HG03442 (cell line): ENCODE measurements around the gene ABCB1.

Experiments
- ATAC-seq: cut with Tn5 transposase; IDR thresholded peaks from one replicate; pipeline ENCODE4 v1.9.1; 2021; ENCODE audit warnings: mild to moderate bottlenecking, moderate library complexity; ENCODE audit not compliant: unreplicated experiment

The ABCB1 gene

DNA sequence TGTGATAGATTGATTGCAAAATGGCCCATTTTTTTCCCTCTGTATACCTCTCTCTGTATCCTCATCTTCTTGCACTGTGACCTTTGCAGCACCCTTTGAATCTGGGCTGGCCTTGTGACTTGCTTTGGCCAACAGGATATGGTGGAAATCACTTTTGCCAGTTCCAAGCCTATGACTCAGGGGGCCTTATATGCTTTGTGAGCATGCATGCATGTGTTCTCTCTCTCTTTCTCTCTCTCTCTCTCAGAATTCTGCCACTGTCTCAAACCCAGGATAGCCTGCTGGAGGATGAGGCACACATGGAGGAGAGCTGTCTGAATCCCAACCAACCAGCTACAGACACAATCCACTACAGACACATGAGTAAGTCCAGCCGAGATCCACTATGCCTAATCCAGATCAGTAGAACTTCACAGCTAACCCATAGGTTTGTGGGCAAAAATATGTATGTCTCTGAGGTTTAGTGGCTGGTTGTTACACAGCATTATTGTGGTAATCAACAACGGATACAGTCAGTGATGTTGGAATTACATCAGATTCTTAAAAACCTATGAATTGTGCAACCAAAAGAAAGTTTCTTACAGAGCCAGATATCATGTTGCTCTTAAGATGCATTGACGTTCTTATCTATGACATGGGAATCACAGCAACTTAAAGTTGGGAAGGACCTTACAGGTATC, 83.4 kb downstream of the ABCB1 start:
- no peak for ATAC-seq

DNA sequence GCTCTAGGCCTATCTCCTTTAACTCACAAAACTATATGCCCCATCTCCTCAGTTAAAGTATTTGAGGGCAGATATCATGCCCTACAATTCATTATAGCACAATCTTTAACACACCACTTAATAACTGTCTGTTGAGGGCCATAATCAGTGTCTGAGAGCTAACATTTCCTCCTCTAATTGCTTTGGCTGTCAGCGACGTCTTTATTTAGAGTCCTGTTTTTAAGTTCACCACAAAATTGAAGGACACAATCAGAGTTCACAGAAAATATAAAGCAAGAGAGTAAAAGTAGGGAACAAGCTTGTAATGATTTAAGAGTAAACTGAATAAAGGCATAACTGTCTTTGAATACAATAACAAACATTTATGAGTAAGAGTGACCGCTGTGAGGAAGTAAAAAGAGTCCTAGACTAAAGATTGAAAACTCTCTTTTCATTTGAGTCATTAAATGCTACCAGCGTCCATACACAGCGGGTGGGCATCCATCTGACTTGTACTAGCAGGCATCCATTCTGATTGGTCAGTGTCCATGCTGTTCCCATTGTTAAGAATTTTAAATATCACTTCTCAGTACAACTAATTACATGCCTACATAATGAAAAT, 86.8 kb downstream of the ABCB1 start:
- no peak for ATAC-seq

DNA sequence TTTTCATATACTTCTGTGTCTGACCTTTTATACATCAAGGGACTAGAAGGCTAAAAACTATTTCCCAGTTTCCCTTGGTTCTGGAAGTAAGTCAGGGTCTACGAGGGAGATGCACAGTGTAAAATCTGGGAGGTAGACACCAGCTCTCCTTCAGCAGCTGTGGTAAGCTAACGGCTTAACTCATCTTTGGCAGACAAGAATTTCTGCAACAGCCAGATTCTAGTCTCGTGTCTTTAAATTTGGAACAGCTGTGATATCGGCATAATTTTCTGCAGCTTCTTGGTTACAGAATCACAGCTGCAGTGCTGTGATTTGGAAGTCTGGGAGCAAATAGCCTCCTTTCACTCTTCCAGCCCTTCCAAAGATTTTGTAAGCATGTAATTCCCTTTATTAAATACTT, 87.8 kb downstream of the ABCB1 start:
- no peak for ATAC-seq

DNA sequence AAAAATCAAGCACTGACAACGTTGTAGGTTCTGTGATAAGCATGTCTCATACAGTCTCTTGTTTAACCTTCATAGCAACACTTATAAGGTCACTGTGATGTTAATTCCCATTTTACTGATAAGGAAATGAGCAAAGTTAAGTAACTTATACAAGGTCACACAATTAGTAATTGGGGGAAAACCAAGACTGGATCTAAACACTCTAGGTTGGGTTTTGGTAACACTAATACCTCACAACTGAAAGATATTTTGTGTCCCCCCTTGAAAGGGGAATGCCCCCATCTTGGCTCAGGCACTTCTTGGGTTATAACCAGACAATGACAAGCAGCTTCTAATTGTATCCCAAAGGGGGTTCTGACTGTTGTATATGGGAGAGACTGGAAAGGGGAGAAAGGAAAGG, 89.2 kb downstream of the ABCB1 start:
- ATAC-seq, result no peak

DNA sequence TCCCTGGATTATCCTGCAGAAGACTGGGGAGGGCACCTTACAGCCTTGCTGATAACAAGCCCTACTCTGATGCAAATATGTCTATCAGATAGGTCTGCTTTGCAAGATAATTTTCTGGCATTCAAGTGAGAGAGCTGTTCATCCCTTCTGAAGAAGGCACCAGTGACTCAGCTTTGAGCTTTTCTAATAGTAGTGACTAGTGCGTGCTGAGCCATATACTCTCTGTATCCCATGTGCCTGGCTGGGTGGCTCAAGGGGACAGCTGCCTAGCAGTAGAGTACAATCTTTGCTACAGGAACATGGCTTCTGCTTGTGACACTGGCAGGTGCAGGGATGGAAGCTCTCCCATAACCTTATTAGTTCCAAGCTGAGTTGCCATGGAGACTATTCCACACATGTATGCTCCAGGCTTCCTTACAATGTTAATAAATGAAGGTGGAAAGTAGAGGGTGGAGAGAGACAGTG, 90.2 kb downstream of the ABCB1 start:
- ATAC-seq, result no peak

DNA sequence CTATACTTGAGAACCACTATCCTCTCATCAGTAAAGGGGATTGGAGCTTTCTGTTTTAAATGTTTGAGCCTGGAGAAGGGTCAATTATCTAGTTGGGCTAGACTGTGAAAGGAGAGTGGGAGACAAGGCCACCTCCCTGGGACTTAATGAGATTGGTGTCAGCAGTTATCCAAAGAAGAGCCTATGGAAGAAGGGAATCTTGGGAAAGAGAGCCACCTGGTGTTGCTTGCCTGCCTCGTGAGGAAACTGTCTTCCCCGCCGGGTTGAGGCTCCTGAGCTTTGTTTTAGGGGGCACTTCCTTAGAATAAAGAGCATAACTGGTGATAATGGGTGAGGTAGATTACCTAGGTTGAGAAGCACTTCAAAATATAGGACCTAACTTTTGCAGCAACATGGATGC, 93.2 kb downstream of the ABCB1 start:
- no peak for ATAC-seq

DNA sequence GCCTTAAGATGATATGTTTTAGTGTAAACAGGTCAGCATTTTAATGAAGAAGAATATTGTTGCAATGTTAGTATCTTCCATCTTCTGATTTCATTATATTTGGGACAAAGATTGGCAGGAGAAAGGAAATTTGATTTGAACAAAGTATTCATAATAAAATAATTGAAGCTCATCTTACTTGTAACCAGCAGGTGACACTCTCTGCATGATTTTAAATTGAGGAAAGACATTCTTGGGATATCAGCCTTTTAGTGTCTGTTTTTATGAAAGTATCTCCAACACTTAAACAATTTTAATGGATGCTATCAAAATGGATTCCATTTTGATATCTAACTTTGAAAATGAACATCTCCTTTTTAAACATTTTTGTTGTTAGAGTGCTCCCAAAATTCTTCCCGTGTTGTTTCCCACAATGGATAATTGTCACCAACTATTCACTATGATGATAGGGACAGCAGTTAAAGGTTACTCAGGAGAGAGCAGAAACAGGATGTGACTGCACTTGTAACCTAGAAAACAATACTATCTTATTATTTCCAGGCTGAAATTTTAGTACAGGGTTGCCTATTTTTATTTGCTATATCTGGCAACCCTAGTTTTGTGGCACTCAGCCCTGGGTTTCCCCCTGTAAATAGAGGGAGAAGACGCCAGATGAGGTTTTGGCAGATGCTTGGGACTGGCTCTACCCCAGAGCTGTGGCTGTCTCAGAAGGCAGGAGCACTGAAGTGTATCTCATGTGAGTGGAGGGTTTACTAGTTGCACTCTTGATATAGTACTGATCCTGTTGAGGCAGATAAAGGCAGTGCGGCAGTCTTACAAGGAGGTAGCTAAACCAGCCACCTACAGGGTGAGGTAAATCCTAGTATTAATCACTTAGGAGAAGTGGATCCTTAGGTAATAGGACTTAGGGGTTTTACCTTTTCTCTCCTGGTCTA, 94.2 kb downstream of the ABCB1 start:
- ATAC-seq, result no peak

DNA sequence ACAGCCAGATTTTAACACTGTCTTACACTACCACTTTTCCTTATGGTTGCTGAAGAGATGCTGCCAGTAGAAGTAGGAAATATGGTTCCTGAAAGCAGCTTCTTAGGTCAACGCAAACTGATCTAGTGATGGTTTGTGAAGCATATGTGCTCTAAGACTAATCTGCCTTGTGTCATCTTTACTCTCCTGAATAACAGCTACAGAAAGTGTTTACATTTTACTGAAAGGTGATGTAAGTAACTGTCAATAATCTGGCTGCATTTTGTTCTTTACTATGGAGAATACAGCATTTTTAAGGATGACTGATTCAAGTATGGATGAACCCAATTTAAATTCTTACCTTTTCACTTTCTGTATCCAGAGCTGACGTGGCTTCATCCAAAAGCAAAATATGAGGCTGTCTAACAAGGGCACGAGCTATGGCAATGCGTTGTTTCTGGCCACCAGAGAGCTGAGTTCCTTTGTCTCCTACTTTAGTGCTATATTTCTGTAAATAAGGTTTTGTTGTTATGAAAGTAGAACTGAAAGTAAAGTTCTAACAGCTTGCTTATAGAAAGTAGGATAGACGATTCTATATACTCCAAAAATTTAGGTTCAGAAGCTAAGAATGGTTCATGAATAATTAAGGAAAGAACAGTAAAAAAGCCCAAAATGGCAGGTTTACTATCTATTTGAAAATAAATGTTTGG, 95.0 kb downstream of the ABCB1 start:
- ATAC-seq, result no peak

DNA sequence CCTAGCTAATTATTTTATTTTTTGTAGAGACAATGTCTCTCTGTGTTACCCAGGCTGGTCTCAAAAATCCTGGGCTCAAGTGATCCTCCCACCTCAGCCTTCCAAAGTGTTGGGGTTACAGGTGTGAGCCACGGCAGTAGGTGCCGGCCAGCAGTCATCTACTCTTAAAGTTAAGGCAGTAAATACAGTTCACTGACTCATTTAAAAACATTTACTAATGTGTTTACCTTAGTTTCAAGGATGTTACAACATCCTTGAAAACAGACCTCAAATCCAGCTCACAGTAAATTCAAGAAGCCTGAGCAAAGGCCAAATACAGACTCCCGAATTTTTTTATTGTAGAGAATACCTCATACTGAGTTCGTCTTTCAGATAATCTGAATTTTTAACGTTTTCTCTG, 95.6 kb downstream of the ABCB1 start:
- ATAC-seq, result no peak

DNA sequence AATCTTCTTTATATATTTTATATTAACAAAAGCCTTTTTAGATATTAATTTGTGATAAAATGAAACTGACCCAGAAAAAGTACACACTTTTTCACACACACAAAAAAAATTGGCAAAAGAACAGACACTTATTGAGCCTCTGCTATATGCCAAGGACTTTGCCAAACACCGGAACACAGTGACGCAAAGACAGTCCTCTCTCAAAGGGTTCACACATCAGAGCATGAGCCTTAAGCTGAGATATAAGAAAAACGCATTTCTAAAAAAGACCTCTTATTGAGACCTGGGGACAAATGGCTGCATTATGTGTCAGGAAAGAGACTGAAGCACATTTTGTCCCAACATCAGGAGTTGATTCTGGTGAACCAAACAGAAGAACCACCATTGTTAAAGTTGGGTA, 101.2 kb downstream of the ABCB1 start:
- ATAC-seq, result no peak

DNA sequence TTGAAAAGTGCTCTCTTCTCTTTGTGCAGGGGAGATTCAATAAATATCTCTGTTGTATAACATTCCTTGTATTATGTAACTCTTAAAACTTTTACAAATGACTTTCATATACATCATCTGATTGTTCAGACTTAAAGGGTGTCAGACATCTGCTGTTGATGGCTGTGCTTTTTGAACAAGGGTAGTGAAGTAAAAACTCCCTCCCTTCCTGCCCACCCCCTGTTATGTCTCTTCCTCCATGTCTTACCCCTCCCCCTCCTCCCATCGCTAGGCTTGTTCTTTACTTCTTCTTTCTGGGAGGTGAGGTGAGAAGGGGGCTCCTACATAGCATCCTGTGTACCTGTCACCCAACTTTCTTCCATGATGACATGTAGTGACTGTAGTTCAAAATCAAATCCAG, 101.8 kb downstream of the ABCB1 start:
- ATAC-seq, result no peak

DNA sequence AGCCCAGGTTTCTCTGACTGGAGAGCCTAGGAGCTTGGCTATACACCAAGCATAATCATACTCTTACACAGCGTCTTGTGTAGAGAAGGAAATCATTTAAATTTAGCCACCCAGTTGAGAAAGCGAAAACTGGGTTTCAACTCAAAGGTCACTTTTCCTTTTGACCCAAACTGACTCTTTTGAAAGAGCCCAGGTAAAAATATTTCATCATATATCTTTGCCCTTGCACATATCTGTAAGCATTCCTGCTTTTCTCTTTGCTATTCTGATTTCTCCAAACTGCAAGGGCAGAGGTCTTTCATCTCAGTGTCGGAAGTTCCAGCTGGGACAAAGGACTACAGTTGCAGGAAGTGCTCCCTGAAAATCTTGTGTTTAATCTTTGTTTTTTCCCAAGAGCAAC, 103.2 kb downstream of the ABCB1 start:
- ATAC-seq, result no peak

DNA sequence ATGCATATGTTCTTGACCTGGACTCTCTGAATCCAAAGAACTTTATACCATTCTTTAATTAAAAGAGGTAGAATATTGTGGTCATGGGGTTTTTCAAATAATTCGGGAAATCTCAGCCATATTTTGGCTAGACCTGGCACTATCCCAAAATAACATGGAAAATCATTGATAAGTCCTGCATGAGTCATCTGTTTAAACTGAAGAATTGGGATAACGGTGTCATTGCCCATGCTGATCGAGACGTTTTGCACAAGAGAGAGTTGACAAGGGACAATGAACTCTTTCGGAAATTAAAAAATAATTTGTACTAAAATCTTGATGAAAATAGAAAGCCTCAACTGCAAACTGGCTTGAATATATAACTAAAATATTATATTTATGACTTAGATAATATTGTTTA, 105.3 kb downstream of the ABCB1 start:
- ATAC-seq, result no peak

DNA sequence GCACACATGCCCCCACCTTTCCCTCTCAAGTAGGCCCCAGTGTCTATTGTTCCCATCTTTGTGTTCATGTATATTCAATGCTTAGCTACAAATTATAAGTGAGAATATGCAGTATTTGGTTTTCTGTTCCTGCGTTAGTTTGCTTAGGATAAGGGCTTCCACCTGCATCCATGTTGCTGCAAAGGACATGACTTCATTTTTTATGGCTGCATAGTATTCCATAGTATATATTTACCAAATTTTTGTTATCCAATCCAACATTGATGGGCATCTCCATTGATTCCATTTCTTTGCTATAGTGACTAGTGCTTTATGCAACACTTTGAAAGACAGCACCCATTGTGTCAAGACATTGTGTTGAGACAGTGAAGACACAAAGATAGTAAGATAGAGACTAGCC, 106.2 kb downstream of the ABCB1 start:
- ATAC-seq, result no peak

DNA sequence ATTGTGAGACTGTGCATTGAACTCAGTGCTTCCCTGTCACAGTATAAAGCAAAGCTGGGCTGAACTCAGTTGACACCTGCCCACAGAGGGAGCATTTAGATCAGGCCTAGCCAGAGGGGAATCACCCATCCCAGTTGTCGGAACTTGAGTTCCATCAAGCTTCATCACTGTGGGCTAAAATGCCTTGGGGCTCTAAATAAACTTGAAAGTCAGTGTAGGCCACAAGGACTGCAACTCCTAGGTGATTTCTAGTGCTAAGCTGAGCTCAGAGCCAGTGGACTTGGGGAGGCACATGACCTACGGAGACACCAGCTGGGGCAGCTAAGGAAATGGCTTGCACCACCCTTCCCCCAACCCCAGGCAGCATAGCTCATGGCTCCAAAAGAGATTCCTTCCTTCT, 117.6 kb downstream of the ABCB1 start:
- no peak for ATAC-seq

DNA sequence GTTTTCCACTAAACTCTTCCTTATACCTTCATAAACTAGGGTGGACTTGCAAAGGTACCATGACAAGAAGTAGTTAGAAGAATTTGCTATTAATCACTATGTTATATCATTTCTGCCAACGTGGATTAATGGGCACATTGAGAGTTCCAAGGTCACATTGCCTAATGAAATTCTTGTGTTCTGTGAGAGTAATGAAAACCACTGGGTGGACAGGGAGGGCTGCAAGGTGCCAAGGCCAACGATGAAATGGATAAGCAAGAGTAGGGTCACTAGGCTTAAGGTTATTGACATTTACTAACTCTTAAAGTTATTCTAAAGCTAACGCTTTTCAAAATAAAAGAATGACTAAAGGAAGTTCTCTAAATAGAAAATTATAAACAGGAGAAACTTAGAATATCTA, 118.6 kb downstream of the ABCB1 start:
- no peak for ATAC-seq

DNA sequence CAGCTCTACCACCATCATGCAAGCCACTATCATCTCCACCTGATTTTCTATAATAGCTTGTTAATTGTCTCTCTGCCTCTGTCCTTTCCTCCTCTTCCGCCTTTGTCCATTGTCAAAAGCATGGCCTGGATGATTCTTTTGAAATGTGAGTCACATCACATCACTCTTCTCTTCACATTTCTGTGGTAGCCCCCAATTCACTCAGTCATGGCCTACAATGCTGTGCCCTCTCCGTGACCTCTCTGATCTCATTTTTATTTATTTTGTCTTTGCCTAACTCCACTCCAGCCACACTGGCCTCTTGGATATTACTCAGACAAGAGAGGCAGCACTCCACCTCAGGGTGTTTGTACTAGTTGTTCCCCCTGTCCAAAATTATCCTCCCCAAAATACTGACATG, 120.3 kb downstream of the ABCB1 start:
- ATAC-seq, result no peak

DNA sequence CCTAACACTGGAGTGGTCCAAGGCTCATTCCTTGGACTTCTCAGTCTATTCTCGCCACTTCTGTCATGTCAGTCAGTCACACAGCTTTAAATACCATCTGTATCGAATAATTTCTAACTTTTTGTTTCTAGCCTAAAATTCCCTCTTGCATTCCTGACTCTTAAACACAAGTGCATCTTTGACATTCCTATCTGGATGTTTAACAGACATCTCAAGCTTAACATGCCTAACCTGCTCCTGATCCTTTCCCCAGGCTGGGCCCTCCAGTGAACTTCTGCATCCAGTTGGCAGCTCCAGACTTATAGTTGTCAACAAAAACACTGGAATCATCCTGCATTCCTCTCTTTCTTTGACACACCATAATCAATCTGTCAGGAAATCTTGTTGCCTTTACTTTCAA, 120.7 kb downstream of the ABCB1 start:
- no peak for ATAC-seq

DNA sequence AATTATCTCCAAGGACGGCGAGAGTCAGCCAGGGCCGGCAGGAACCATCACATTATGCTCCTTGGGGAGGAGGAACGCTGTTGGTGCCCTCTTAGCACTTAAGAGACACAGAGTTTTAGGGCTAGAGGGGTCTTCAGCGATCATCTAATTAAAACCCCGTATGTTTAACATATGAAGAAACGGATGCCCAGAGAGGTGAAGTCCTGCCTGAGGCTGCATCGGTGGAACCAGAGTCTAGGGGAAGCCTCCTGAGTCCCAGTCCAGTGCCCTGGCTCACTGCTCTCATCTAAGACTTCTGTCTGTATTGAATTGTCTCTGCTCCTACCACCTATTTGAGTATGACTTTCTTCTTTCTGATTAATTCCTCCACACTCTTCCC, 124.5 kb downstream of the ABCB1 start:
- ATAC-seq, result no peak

DNA sequence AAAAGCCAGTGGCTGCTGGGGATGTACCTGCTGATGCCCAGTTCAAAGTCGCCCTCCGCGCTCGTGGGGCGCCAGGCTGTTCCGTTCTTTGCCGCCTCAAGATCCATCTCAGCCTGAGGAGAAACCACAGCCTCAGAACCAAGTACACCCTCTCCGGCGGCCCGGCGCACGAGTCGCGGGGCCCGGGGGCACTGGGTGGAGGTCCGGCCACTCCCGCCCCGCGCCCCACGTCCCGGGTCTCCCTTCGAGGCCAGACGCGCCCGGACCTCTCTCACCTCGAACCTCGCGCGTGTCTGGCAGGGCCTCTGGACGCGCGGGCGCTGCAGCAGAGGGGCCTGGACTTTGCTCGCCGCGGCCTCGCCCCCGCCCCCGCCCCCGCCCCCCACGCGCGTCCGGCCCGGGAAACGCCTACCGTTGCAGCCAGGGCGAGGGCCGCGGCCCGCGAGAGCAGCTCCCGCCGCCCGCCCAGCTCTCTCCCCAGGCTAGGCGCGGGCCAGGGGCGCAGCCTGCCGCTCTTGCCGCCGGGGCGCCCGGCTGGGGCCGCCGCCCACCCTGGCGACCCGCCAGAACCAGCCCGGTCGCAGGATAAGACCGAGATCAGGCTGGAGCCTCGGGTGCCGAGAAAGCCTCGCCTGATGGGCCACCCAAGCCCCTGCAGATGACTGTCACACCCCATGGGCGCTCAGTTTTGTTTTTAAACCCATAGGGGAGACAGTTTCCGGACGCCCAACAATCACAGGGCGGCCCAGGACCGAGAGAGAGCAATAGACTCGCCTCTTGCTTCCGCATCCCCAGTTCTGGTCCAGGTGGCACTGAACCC, 125.1 kb downstream of the ABCB1 start, which contains the start of gene ABCB4:
Gene ABCB4 (minus strand): TSS at position 322 of the 820 bp plus-strand sequence. CDS start 215 bp downstream, at position 107.
- peak; percentile 18 for ATAC-seq
